NCI-H69 (cell line): Measurements from ENCODE around the gene IMPA2.
"Not testable (repeated sequence)": the region's sequence is repeated elsewhere in the genome, so short reads cannot be mapped to it uniquely, and the experiment has no call there.

Experiments
- DNase-seq: peaks from one replicate; lab custom pipeline; 2025; lab: John Stamatoyannopoulos, UW

IMPA2 gene

DNA sequence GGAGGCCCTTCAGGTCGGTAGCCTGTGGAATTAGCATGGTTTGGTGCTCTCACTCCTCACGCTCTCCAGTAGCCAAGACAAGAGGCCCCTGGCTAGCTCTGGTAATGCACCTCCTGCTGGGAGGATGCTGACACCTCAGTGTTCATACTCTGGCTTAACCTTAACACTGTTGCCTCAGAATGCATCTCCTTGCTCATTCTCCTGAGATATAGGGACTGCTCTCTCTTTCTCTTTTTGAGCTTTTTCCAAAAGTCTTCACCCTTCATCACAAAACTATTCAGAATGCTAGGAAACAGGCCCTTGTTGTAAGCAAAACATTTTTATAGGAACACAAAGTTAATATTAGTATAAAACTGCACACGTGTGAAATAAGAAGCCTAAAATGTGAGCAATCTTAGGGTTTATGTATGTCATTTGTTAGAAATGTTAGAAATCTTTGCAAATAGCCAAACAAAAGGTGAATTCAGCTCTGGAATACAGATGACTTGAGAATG lies 17.3 kb upstream of the IMPA2 start:
- no peak for DNase-seq

GRCh38 chr18:11969904-11970835 lies 11.1 kb upstream of the IMPA2 start:
- DNase-seq = no peak

DNA sequence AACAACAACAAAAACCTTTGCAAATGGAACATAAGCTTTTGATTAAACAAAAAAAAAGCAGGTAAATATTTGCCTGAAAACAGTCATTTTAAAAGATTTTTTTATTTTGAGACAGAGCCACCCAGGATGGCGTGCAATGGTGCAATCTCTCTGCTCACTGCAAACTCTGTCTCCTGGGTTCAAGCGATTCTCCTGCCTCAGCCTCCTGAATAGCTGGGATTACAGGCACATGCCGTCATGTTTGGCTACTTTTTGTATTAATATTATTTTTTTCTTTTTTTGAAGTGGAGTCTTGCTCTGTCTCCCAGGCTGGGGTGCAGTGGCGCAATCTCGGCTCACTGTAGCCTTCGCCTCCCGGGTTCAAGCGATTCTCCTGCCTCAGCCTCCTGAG lies 10.5 kb upstream of the IMPA2 start:
- not testable (repeated sequence) for DNase-seq

- no peak for DNase-seq
Observed at GRCh38 chr18:11972371-11973174, 8.7 kb upstream of the IMPA2 start.

DNA sequence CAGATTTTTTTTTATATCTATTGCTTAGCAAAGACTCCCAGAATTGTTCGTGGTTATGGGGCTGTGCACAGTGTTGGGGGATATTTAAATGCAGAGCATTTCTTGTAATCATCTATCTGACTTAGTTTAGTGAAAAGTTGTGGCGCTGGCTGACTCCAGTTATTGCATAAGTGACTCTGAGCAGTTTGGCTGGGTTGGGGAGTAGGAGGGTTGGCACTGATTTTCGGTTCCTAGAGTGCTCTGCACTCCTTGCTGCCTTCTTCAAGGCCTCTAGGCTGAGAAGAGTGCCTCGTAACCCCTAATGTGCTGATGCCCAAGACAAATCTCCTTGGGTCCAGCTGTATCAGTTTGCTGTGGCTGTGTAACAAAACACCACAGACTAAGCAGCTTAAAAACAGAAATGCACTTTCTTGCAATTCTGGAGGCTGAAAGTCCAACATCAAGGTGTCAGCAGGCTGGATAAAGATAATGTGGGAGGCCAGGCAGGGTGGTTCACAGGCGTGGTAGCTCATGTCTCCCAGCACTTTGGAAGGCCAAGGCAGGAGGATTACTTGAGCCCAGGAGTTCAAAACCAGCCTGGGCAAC lies 6.5 kb upstream of the IMPA2 start:
- DNase-seq = no peak

GRCh38 chr18:11975723-11976122 lies 5.6 kb upstream of the IMPA2 start:
- DNase-seq = no peak

GRCh38 chr18:11976315-11977152 lies 4.8 kb upstream of the IMPA2 start:
- DNase-seq = no peak

GRCh38 chr18:11977153-11977466 lies 4.2 kb upstream of the IMPA2 start:
- DNase-seq = no peak

DNA sequence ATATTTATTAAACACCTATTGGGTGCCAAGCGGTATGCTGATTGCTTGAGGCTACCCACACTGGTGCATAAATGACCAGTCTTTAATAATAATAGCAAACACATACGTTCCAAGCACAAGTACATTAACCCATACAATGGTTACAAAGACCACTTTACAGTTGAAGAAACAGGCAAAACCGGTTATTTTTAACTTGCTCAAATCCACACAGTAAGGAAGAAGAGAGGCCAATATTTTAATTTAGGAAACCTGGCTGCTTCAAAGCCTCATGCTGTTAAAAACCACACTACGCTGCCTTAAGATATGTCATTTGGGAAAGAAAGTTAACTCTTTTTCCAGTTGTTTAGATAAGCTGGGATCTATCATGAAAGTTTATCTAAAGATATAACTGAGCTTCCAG lies 2.4 kb upstream of the IMPA2 start:
- no peak for DNase-seq

- DNase-seq = no peak
Observed at GRCh38 chr18:11980163-11980493, 1.2 kb upstream of the IMPA2 start.

DNA sequence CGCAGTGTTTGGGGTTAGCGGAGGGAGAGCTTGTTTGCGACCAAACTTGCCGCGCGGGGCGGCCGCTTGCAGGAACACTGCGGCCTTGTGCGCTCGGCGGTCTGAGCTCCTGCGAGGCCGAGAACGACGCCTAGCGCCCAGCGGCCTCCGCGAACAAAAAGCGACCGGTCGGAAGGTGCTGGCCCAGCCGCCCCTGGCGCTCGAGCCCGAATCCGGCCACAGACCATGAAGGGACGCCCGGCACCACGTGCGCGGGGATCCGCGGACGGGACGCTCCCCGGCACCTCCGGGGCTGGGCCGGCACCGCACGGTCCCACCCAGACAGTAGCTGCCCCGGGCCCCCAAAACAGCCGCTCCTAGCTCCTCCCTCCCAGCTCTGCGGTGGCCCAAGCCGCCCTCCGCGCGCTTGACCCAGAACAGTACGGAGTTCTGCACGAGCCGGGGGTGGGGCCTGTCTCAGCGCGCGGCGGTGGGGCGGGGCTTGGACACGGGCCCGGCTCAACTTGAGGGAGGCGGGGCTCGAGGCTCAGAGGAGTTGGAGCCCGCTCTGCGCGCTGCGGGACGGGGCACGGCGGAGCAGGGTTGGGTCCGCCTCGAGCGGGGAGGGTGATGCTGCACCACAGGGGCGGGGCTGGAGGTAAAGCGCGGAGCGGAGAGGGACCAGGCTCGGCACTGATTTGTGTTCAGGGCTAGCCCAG lies 664 bp upstream of the IMPA2 start:
- peak; percentile 58 for DNase-seq

DNA sequence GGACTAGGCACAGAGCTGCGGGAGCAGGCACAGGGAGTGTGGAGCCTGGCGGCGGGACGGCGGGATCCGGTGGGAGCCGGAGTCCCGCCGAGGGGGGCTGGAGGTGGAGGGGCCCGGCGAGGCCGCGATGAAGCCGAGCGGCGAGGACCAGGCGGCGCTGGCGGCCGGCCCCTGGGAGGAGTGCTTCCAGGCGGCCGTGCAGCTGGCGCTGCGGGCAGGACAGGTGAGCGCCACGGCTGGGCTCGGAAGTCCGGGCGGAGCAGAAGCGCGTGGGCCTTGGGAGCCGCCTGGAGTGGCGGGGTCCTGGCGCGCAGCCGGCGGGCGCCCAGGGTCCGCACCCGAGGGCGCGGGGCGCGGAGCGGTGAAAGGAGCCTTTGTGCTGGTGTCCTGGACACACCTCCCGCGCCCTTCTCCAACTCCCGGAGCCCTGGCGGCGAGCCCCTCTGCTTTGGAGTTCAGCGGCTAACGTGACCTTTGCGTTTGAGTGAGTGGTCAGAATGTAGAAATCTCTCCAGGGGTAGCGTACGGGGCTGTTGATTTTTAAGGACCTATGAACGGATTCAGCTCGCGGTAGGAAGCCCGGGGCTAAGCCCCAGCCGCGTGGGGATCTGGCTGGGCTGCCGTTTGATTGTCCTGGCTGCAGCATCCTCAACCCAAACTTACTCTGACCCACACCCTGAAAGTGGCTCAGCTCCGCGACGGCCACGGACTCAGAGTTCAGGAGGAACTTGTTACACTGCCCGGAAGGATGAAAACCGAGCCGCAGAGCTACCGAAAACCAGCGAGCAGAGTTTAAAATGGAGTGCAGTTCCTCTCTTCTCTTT lies 448 bp downstream of the IMPA2 start:
- DNase-seq = peak; percentile 52

- DNase-seq = no peak
Observed at GRCh38 chr18:11982981-11983380, 1.7 kb downstream of the IMPA2 start.

- no peak for DNase-seq
Observed at GRCh38 chr18:11983592-11983991, 2.3 kb downstream of the IMPA2 start.

DNA sequence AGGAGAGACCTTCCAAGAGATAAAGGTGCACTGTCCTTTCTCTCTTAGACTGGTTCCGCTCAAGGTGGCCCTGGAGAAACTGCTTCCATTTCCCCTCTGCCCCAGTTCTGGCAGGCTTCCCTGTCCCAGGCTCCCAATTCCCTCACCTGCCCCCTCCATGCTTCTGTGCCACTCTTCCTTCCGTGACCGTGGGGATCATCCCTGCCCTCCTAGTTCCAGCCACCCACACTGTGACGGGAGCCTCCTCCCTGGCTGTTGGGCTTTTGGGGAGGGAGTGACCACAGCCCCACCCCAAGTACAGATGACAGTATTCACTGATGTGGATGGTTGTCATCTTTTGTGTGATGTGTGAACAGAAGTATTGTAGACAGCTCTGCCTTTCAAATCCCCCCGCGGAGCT lies 2.8 kb downstream of the IMPA2 start:
- no peak for DNase-seq

GRCh38 chr18:11985586-11985985 lies 4.3 kb downstream of the IMPA2 start:
- no peak for DNase-seq

DNA sequence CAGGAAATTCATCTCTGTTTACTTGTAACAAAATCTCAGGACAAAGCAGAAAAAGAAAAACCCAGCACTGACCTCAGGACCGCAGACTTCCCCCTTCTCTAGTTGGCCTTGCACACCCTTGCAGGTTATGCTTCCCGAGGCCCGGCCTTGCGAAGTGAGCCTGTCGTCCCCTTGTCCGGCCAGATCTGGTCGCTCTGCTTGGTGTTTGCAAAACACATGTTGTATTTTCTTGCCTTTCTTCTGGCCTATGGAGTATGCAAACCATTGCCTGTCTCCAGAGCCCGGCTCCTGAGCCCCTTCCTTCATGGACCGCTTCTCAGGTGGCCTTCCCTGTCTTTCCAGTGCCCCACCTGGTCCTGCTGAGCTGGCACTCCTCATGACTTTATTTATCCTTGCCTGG lies 4.8 kb downstream of the IMPA2 start:
- DNase-seq = no peak

DNA sequence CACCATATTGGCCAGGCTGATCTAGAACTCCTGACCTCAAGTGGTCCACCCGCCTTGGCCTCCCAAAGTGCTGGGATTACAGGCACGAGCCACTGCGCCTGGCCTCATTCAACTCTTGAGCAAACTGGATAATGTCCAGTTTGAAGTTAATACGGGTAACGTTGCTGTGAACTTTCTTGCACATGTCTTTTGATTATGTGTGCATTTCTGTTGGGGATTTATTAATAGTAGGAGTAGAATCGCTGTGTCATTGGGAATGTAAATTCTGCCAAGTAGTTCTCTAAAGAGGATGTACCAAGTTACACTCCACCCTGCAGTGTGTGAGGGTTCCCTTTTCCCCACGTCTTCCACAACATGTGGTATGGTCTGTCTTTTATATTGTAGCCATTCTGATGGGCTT lies 6.2 kb downstream of the IMPA2 start:
- DNase-seq = no peak

DNA sequence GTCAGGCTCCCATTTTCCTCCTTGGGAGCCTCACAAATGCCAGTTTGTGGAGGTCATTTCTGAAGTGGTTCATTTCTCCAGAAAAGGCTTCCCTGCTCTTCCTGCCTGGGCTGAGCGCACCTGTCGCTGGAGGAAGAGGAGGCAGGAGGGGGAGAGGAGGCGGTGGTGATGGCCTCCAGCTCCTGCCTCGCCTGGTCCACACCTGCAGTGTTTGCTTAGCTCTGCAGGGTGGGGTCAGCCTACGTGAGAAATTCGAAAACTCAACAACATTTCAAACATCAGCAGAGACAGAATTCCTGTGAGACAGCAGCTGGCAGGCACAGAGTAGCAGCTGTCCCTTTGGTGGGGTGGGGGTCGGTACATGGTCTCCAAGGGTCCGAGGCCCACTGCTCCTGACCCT lies 7.9 kb downstream of the IMPA2 start:
- no peak for DNase-seq

GRCh38 chr18:11989966-11990380 lies 8.7 kb downstream of the IMPA2 start:
- DNase-seq = no peak
